ENCODE measurements around the gene PIP5KL1.

DNA sequence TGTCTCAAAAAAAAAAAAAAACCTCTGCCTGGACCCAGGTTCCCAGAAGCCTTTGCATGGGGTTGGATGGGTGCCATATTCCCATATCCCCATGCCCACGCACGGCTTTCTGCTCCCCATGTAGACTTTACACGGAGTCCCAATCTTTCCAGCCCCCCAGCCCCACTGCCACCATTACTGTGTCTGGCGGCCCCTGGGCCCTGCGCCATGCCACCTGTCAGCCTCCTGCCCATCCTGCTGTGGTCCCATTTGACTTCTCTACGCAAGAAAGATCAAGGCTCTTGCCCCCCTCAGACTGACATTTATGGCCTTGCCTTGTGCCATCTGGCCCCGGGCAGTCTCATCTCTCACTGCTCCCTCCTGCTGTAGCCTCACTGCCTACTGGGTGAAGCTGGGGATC, 46.6 kb downstream of the PIP5KL1 start:
- TF ChIP-seq ELF4 (IDR thresholded peaks at IDR 0.05): no peak
- TF ChIP-seq SP1 (IDR thresholded peaks at IDR 0.05): no peak
- no peak for TF ChIP-seq FOXM1 (IDR thresholded peaks at IDR 0.05; ENCODE audit: borderline replicate concordance)
- TF ChIP-seq ARNT (IDR thresholded peaks at IDR 0.05): no peak
- no peak for TF ChIP-seq SUZ12 (IDR thresholded peaks at IDR 0.05)
- TF ChIP-seq LEF1 (IDR thresholded peaks at IDR 0.05; ENCODE audit: borderline replicate concordance): no peak
- TF ChIP-seq, protein P1, sequence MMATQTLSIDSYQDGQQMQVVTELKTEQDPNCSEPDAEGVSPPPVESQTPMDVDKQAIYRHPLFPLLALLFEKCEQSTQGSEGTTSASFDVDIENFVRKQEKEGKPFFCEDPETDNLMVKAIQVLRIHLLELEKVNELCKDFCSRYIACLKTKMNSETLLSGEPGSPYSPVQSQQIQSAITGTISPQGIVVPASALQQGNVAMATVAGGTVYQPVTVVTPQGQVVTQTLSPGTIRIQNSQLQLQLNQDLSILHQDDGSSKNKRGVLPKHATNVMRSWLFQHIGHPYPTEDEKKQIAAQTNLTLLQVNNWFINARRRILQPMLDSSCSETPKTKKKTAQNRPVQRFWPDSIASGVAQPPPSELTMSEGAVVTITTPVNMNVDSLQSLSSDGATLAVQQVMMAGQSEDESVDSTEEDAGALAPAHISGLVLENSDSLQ (IDR thresholded peaks at IDR 0.05): no peak
- TF ChIP-seq FOXA1 (IDR thresholded peaks at IDR 0.05): no peak
- TF ChIP-seq FOXK2 (IDR thresholded peaks at IDR 0.05): no peak
- TF ChIP-seq NFRKB (IDR thresholded peaks at IDR 0.05): no peak
- no peak for TF ChIP-seq TARDBP (IDR thresholded peaks at IDR 0.05)
- no peak for TF ChIP-seq BHLHE40 (IDR thresholded peaks at IDR 0.05; ENCODE audit: borderline replicate concordance)
- no peak for TF ChIP-seq ZNF384 (IDR thresholded peaks at IDR 0.05)
- no peak for TF ChIP-seq HDGF (IDR thresholded peaks at IDR 0.05; ENCODE audit: borderline replicate concordance)
